Measurements from ENCODE around the gene ATAD1. TPM values are rescaled to one million over a fixed set of nuclear protein-coding genes. Genes with fewer than 3 reads are reported as not detected.

The ATAD1 gene
- total RNA-seq, 1 experiment from 2014 or later, result 48.6 TPM

GRCh38 chr10:87844837-87845623, 27.0 kb upstream of the ATAD1 start:
- TF ChIP-seq EZH2 (IDR thresholded peaks at IDR 0.05; ENCODE audit: borderline replicate concordance, low read depth, low read length, poor library complexity, severe bottlenecking), result no peak
- TF ChIP-seq CTCF (conservative IDR thresholded peaks at IDR 0.05; ENCODE audit: low read depth, low read length), result no peak
- H3K27me3 ChIP-seq (replicated peaks; ENCODE audit: insufficient read depth, low read depth, low read length, poor library complexity), result no peaks in the 10 kb centered on the region
- no peak overlapping the region for H3K4me3 ChIP-seq (ENCODE audit: low read depth, low read length, poor library complexity, severe bottlenecking)
- no TSS peak for BruUV-seq (replicated peaks)
- no peaks in the 10 kb centered on the region for H3K4me1 ChIP-seq (ENCODE audit: insufficient read depth, low read length, poor library complexity, severe bottlenecking)
- no peak for DNase-seq (ENCODE audit: low spot score)
- intact Hi-C loops (cut with micrococcal nuclease; ENCODE audit: unreplicated experiment), result no loop called here
- H3K36me3 ChIP-seq (ENCODE audit: insufficient read depth, low read length, poor library complexity, severe bottlenecking), result no peaks in the 10 kb centered on the region
- ChIA-PET CTCF (interaction anchor here (1.0 kb wide), 1 partner anchor 269 kb away, joined by 3 read pairs; no protein-coding TSS in a partner anchor), POLR2A (ENCODE audit: low non-redundant PET) (no interaction called here)
- no peaks in the 10 kb centered on the region for H3K9me3 ChIP-seq (ENCODE audit: low read depth, low read length, poor library complexity, severe bottlenecking)
- no peak overlapping the region for H3K27ac ChIP-seq (ENCODE audit: low read depth, low read length, poor library complexity, severe bottlenecking)

GRCh38 chr10:87843714-87844113, 25.7 kb upstream of the ATAD1 start:
- no peak for DNase-seq (ENCODE audit: low spot score)
- H3K9me3 ChIP-seq (ENCODE audit: low read depth, low read length, poor library complexity, severe bottlenecking), result no peaks in the 10 kb centered on the region
- no peak overlapping the region for H3K27ac ChIP-seq (ENCODE audit: low read depth, low read length, poor library complexity, severe bottlenecking)
- CTCF ChIA-PET, result interaction anchor here (0.6 kb wide), 1 partner anchor 877 kb away, joined by 4 read pairs; no protein-coding TSS in a partner anchor
- H3K36me3 ChIP-seq (ENCODE audit: insufficient read depth, low read length, poor library complexity, severe bottlenecking), result no peaks in the 10 kb centered on the region
- no peaks in the 10 kb centered on the region for H3K27me3 ChIP-seq (replicated peaks; ENCODE audit: insufficient read depth, low read depth, low read length, poor library complexity)
- intact Hi-C loops (cut with micrococcal nuclease; ENCODE audit: unreplicated experiment), result no loop called here
- POLR2A ChIA-PET (ENCODE audit: low non-redundant PET), result no interaction called here
- no peaks in the 10 kb centered on the region for H3K4me1 ChIP-seq (ENCODE audit: insufficient read depth, low read length, poor library complexity, severe bottlenecking)
- TF ChIP-seq CTCF (conservative IDR thresholded peaks at IDR 0.05; ENCODE audit: low read depth, low read length) (no peak), EZH2 (IDR thresholded peaks at IDR 0.05; ENCODE audit: borderline replicate concordance, low read depth, low read length, poor library complexity, severe bottlenecking) (no peak)
- H3K4me3 ChIP-seq (ENCODE audit: low read depth, low read length, poor library complexity, severe bottlenecking), result no peak overlapping the region
- BruUV-seq (replicated peaks), result no TSS peak

GRCh38 chr10:87842776-87843497, 24.9 kb upstream of the ATAD1 start:
- BruUV-seq (replicated peaks), result no TSS peak
- ChIA-PET POLR2A (ENCODE audit: low non-redundant PET) (no interaction called here), CTCF (interaction anchor here (0.6 kb wide), 1 partner anchor 876 kb away, joined by 4 read pairs; no protein-coding TSS in a partner anchor)
- H3K27me3 ChIP-seq (replicated peaks; ENCODE audit: insufficient read depth, low read depth, low read length, poor library complexity), result no peaks in the 10 kb centered on the region
- TF ChIP-seq EZH2 (IDR thresholded peaks at IDR 0.05; ENCODE audit: borderline replicate concordance, low read depth, low read length, poor library complexity, severe bottlenecking) (no peak), CTCF (conservative IDR thresholded peaks at IDR 0.05; ENCODE audit: low read depth, low read length) (no peak)
- no peaks in the 10 kb centered on the region for H3K36me3 ChIP-seq (ENCODE audit: insufficient read depth, low read length, poor library complexity, severe bottlenecking)
- H3K4me3 ChIP-seq (ENCODE audit: low read depth, low read length, poor library complexity, severe bottlenecking), result no peak overlapping the region
- no peak overlapping the region for H3K27ac ChIP-seq (ENCODE audit: low read depth, low read length, poor library complexity, severe bottlenecking)
- H3K4me1 ChIP-seq (ENCODE audit: insufficient read depth, low read length, poor library complexity, severe bottlenecking), result no peaks in the 10 kb centered on the region
- no peak for DNase-seq (ENCODE audit: low spot score)
- intact Hi-C loops (cut with micrococcal nuclease; ENCODE audit: unreplicated experiment), result no loop called here
- no peaks in the 10 kb centered on the region for H3K9me3 ChIP-seq (ENCODE audit: low read depth, low read length, poor library complexity, severe bottlenecking)
